GM12873 (cell line): ENCODE results near the gene CFAP54.
A peak's percentile ranks its signal among the peaks of the same experiment; 100 is the strongest.

ENCODE experiments used
- CTCF ChIP-seq: IDR thresholded peaks from 2 replicates; pipeline ENCODE4 v1.5.1; 2012; ENCODE audit warnings: low read depth, mild to moderate bottlenecking, moderate library complexity, low read length, control low read depth; ENCODE audit not compliant: insufficient read depth; ENCODE audit errors: missing control alignments

Gene CFAP54

GRCh38 chr12:96571101-96571862 is 81.9 kb downstream of the CFAP54 start:
- TF ChIP-seq CTCF: no peak

- TF ChIP-seq CTCF: peak; percentile 57
Observed at GRCh38 chr12:96578526-96579125, 89.2 kb downstream of the CFAP54 start.

GRCh38 chr12:96585977-96586376 is 96.6 kb downstream of the CFAP54 start:
- TF ChIP-seq CTCF: no peak

GRCh38 chr12:96587691-96588090 is 98.3 kb downstream of the CFAP54 start:
- no peak for TF ChIP-seq CTCF

- no peak for TF ChIP-seq CTCF
Observed at GRCh38 chr12:96590970-96591369, 101.6 kb downstream of the CFAP54 start.

- TF ChIP-seq CTCF: no peak
Observed at GRCh38 chr12:96605684-96606083, 116.3 kb downstream of the CFAP54 start.

GRCh38 chr12:96606134-96606533 is 116.8 kb downstream of the CFAP54 start:
- TF ChIP-seq CTCF: no peak
